ENCODE results near the gene GNB3.
"Not testable (repeated sequence)": the region's sequence is repeated elsewhere in the genome, so short reads cannot be mapped to it uniquely, and the experiment has no call there.

Gene GNB3

GRCh38 chr12:6863586-6864321, 23.0 kb downstream of the GNB3 start:
- DNase-seq, result no peak

- not testable (repeated sequence) for DNase-seq
Observed at GRCh38 chr12:6865307-6865706, 24.6 kb downstream of the GNB3 start.

DNA sequence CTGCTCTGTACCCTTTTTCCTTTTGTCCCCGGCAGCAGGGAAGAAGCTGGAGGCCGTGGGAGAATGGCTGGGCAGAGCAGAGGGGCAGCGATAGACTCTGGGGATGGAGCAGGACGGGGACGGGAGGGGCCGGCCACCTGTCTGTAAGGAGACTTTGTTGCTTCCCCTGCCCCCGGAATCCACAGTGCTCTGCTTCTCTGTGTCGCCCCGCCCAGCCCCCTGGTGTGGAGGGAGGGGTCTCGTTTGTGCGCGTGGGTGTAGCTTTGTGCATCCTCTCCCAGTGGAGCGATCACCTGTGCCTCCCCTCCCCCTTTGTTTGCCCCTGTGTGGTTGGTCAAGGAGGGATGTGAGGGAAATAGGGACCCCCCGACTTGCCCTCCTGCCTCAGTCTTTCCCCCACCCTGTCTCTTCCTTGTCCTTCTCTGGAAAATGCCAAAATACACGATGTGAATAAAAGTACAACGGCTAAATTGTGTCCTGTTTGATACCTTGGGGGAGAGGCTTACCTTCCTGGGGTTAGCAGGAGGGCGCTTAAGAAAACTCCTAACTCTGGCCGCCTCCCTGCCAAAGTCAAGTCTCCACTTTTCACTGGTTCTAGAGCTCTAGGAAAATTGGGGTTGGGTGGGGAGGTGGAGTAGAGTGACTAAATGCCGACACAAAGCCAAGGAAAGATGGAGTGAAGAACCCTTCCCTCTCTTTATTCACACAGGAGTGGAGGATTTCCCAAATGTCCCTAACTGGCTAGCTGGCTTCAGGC, 25.6 kb downstream of the GNB3 start:
- DNase-seq, result no peak

DNA sequence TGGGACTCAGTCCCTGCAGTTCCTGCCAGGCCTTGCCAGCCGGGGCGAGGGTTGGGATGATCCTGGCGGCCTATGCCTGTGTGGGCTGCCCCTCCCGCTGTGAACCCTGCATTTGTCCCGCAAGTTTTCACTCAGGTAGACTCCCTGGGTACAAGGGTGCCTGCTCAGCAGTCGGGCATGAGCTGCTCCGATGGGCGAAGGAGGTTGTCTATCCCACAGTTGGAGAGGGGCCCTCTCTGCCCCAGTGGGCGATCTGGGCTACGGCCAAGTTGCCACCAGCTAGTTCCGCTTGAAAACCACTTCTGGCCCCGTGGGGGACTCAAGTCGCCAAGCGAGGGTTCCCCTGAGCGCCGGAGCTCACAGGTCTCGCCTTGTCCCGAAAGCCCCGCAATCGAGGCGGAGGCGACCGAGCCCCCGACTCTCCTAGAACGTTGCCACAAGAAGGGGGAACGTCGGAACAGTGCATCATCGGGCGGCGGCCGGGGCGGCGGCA, 26.2 kb downstream of the GNB3 start:
- DNase-seq, result no peak

GRCh38 chr12:6867413-6868210, 26.9 kb downstream of the GNB3 start, which contains the start of gene TPI1:
TSS of gene TPI1 (plus strand) at chr12:6867531. CDS start at chr12:6867567, 36 bp downstream.
- DNase-seq, result no peak

DNA sequence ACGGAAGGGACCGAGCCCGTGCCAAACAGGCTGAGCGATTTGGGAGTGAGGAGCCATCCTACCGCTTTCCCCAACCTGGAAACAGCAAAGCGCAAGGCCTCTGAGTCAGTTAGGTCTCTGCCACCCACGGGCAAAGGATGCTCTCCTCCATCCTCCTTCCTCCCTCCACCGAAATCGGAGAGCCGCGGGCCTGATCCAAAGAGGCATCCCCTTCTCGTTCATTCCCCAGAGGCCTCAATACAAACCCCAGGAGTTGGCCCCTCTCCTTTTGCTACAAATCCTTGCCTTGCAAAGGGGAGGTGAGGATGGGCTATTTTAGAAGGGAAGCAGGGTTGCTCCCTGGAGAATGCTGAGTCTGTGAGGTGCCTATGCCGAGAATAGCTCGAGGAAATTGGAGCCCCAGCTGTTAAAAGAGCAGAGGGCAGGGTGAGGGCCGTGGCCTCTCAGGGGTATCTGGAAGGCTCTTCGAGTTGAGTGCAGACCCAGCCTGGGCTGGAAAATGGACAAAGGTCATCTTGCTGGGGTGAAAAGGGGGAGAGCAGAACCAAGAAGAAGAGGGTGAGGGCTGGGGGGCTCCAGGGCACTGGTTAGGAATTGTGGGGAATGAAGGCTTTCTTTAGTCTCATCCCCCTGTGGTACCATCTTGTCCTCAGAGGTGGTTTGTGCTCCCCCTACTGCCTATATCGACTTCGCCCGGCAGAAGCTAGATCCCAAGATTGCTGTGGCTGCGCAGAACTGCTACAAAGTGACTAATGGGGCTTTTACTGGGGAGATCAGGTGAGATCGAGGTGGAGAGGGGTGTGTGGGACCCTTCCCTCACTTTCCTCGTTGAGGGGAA, 27.7 kb downstream of the GNB3 start:
- no peak for DNase-seq

GRCh38 chr12:6869049-6870021, 28.6 kb downstream of the GNB3 start:
- peak; percentile 12 for DNase-seq

GRCh38 chr12:6870304-6870703, 29.6 kb downstream of the GNB3 start:
- DNase-seq, result not testable (repeated sequence)

DNA sequence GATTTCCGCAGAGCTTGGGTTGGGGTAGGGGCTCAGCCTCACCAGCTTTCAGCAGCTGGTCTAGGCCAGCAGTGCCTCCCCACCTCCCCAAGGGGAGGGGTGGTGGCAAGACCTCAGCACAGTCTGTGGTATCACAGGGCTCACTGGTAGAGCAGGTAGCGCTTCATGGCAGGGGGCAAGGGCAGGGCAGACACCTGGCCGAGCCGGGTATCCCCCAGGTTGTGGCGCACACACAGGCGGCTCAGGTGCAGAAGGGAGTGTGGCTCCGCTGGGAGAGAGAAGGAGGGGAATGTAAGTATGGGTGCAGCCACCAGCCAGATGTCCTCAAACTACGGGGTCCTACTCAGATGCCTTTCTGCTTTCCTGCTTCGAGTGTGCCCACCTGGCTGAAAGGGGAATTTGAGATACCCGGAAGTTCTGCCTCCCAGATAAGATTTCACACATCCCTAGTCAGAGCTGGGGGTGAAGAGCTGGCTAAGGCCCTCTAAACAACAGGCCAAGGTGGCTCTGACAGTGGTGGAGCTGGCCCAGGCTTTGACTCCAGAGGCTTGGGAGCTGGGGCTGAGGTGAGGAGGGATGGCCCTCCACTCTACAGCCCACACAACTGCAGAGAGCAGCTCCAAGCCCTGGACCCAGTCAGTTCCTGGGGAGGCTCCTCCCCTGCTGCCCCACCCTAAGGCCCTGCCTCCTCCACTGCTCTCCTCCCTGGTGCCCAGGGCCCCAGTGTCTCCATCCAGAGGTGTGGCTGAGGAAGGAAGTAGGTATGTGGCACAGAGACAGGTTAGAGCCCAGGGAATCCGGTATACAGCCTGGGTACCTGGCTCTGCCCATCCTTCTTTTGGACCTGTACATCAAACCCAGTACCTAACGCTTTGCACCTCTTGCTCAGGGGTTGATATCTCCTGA, 30.6 kb downstream of the GNB3 start:
- DNase-seq, result no peak

GRCh38 chr12:6872073-6873048, 31.6 kb downstream of the GNB3 start:
- DNase-seq, result no peak

- DNase-seq, result peak; percentile 62
Observed at GRCh38 chr12:6873094-6874014, 32.6 kb downstream of the GNB3 start, which contains the start of gene SPSB2. TSS of gene SPSB2 (minus strand) at chr12:6873303. CDS start at chr12:6872901, 402 bp downstream.

DNA sequence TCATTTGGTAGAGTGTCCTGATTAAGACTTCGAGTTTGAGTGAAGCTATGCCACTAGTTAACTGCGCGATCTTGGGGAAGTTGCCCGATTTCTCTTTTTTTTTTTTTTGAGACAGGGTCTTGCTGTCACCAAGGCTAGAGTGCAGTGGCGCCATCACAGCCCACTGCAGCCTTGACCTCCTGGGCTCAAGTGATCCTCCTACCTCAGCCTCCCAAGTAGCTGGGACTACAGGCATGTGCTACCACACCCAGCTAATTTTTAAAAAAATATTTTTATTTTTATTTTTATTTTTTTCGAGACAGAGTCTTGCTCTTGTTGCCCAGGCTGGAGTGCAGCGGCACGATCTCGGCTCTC, 33.3 kb downstream of the GNB3 start:
- DNase-seq, result not testable (repeated sequence)

GRCh38 chr12:6879824-6880223, 39.1 kb downstream of the GNB3 start:
- not testable (repeated sequence) for DNase-seq

GRCh38 chr12:6883252-6883651, 42.5 kb downstream of the GNB3 start:
- no peak for DNase-seq

DNA sequence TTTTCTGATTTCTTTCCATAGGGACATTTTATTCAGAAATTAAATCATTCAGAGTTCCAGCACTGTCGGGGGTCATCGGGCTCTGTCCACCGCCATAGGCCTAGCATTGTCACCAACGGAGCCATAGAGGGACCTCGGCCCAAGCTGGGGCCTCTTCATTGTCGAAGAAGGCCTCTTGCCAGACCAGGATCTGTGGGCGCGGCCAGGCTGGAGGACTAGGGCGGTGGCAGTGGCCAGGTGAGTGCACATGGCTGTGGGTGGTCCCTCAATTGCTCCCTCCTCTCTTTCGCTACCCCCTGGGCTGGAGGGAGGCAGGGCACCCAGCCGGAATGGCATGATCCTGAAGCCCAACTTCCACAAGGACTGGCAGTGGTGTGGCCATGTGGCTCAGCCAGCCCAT, 43.0 kb downstream of the GNB3 start:
- DNase-seq, result no peak

GRCh38 chr12:6884539-6884938, 43.8 kb downstream of the GNB3 start:
- DNase-seq, result no peak

- DNase-seq, result not testable (repeated sequence)
Observed at GRCh38 chr12:6886206-6886999, 45.7 kb downstream of the GNB3 start.

All from SIG-M5 (cell line).